Esophagus squamous epithelium (tissue), 5 donors: ENCODE data around the gene TRAP1. TPM values are rescaled to one million over a fixed set of nuclear protein-coding genes. Genes with fewer than 3 reads are reported as not detected.

Experiments
- DNase-seq: peaks from one replicate; lab custom pipeline; 2025; lab: John Stamatoyannopoulos, UW
- H3K27ac ChIP-seq, 4 donors: fragments of 200-600 bp; sonication (generic); one replicate each; pipeline ENCODE4 v1.5.1; 2016 to 2019; ENCODE audit warnings: mild to moderate bottlenecking in 1 of 4
- H3K27me3 ChIP-seq, 4 donors: fragments of 200-600 bp; sonication (generic); 1 replicate in 3 of 4; 2 replicates in 1 of 4; pipeline versions ENCODE4 v1.5.1 to v1.6.0; 2017 to 2021; ENCODE audit warnings: antibody characterized with exemption in 1 of 4
- H3K36me3 ChIP-seq, 3 donors: fragments of 200-600 bp; sonication (generic); one replicate each; pipeline ENCODE4 v1.5.1; 2016 to 2019
- H3K4me1 ChIP-seq, 3 donors: fragments of 200-600 bp; sonication (generic); one replicate each; pipeline ENCODE4 v1.5.1; 2017 to 2019
- H3K4me3 ChIP-seq, 4 donors: fragments of 200-600 bp; sonication (generic); 1 replicate in 3 of 4; 2 replicates in 1 of 4; pipeline ENCODE4 v1.5.1; 2016 to 2019; ENCODE audit warnings: mild to moderate bottlenecking in 2 of 4, moderate library complexity in 1 of 4
- H3K9me3 ChIP-seq, 3 donors: fragments of 200-600 bp; sonication (generic); one replicate each; pipeline ENCODE4 v1.5.1; 2016 to 2019
- CTCF ChIP-seq, 6 experiments: fragments of 450-650 bp in 4 of 6; fragments of 200-600 bp in 2 of 6; sonication (generic) in 2 of 6; IDR thresholded peaks; one replicate each; pipeline ENCODE4 v1.5.1; 2016 to 2019; ENCODE audit warnings: antibody characterized with exemption in 6 of 6, mild to moderate bottlenecking in 4 of 6, moderate library complexity in 4 of 6
- POLR2A ChIP-seq, 4 donors: fragments of 450-650 bp; IDR thresholded peaks; one replicate each; pipeline ENCODE4 v1.6.1; 2017; ENCODE audit warnings: antibody characterized with exemption in 4 of 4, mild to moderate bottlenecking in 4 of 4, moderate library complexity in 3 of 4
- WGBS, 2 donors: methylation state at CpG; one replicate each; pipeline ENCODE4 v1.1.5; 2018; 5-methylcytosine and 5-hydroxymethylcytosine counted together
- intact Hi-C: fragments of 100-400 bp; cut with DNase I; formaldehyde crosslinking; loops from one replicate; pipeline ENCODE4 v1.15.0; 2022
- total RNA-seq, 4 donors: library from RNA; depleted of rRNA; stranded (reverse); fragments of >200 nt; gene quantifications; one replicate each; pipeline ENCODE4 v1.1.0, GENCODE V29; 2016
- donor health status: DM: yes; HTN: yes; CAD: no.

TRAP1 gene
- 100 to 1,000 TPM in 2 of 4 donors, 10 to 100 TPM in 2; 76.5 to 121 (median 97.6) TPM for total RNA-seq

DNA sequence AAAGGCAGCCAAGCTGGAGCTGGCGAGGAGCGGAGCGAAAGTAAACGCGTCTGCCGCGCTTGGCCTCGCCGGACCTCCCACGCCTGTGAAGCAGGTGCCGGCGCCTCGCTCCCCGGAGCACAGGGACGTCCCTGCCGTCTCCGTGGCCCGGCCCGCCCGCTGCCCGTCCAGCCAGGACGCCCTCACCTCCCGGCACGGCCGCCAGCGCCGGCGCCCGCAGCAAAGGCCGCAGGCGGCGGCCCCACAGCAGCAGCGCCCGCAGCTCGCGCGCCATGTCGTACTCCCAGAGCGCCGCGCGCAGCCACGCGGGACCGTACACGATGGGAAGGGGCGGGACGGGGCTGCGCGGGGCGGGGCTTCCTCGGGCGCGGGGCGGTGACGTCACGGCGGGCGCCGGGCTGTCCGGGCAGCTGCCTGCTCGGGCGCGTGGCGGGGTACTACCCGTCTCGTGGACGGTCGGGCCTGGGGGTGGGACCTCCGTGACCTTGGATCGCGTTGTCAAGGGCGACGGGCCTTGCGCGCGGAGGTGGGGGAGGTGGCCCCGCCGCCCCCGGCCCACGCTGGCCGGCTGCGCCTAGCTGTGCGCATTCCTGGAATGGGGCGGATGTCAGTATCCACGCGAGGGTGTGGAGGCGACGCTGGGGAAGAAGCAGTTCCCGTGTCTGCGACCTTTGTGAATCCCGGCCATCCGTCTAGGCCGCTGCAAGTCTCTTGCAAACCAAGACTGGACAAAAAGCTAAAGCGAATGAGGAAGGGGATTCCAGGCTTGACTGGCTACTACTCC, at the start of gene TRAP1:
TRAP1 (minus strand) TSS at position 290 of the 784 bp plus-strand sequence; CDS start at position 274, 16 bp downstream.
- Histone ChIP-seq H3K27me3 (no peaks in the 10 kb centered on the region), H3K4me3 (peak within 1 kb of the TSS; percentile 81 to 98 (median 95)), H3K27ac (peak within 1 kb of the TSS; percentile 86 to 95 (median 93)), H3K36me3 (peaks cover 0 to 11% (median 0%) of the 10 kb centered on the region in 3 donors), H3K4me1 (peaks cover 5 to 52% (median 6%) of the 10 kb centered on the region in 3 donors), H3K9me3 (no peaks in the 10 kb centered on the region)
- TF ChIP-seq POLR2A (IDR thresholded peaks at IDR 0.05) = peak in 3 of 4 donors; percentile 74 to 89 (median 76)
- peak in 1 of 6 experiments; percentile 9 for TF ChIP-seq CTCF (IDR thresholded peaks at IDR 0.05)
- intact Hi-C loops = no loop called here
- peak; percentile 47 for DNase-seq
- WGBS, 2 donors = 2 to 6% methylated on average over 6 of the region's 95 CpGs

DNA sequence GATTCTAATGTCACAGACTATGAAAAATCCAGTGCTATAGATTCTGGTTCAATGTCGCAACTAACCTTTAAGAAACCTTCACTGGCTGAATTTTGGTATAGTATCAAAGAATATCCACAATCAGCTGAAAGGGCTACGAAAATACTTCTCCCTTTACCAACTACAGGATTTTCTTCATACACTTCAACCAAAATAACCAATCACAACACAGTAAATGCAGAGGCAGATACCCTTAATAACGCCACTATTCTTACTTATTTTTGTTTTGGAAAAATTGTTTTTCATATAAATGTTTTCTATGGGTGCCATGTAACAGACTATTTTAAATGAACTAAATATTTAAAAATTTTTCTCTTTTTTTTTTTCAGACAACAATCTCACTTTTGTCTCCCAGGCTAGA, 48.9 kb upstream of the TRAP1 start:
- intact Hi-C loops = no loop called here
- no peak for DNase-seq
- Histone ChIP-seq H3K9me3 (no peaks in the 10 kb centered on the region), H3K4me3 (no peak overlapping the region), H3K36me3 (peaks cover 23 to 100% (median 73%) of the 10 kb centered on the region in 3 donors), H3K4me1 (peaks cover 0 to 8% (median 0%) of the 10 kb centered on the region in 3 donors), H3K27me3 (no peaks in the 10 kb centered on the region), H3K27ac (no peak overlapping the region)
- 94 to 95% methylated on average over 3 of the region's 3 CpGs for WGBS, 2 donors
- TF ChIP-seq CTCF (IDR thresholded peaks at IDR 0.05) = no peak
- no peak for TF ChIP-seq POLR2A (IDR thresholded peaks at IDR 0.05)

DNA sequence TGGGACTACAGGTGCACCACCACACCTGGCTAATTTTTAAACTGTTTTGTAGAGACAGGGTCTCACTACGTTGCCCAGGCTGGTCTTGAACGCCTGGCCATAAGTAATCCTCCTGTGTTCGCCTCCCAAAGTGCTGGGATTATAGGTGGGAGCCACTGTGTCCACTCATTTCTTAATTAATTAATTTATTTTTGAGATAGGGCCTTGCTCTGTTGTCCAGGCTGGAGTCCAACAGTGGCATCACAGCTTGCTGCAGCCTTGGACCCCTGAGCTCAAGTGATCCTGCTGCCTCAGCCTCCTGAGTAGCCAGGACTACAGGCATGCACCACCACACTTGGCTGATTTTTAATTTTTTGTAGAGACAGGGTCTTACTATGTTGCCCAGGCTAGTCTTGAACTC, 47.1 kb upstream of the TRAP1 start:
- Histone ChIP-seq H3K27me3 (no peaks in the 10 kb centered on the region), H3K9me3 (no peaks in the 10 kb centered on the region), H3K4me1 (peaks cover 0 to 8% (median 0%) of the 10 kb centered on the region in 3 donors), H3K36me3 (peaks cover 13 to 100% (median 58%) of the 10 kb centered on the region in 3 donors), H3K4me3 (no peak overlapping the region), H3K27ac (no peak overlapping the region)
- TF ChIP-seq CTCF (IDR thresholded peaks at IDR 0.05) (no peak), POLR2A (IDR thresholded peaks at IDR 0.05) (no peak)
- DNase-seq = no peak
- intact Hi-C loops = no loop called here
- 94 to 100% methylated on average over 3 of the region's 3 CpGs for WGBS, 2 donors

DNA sequence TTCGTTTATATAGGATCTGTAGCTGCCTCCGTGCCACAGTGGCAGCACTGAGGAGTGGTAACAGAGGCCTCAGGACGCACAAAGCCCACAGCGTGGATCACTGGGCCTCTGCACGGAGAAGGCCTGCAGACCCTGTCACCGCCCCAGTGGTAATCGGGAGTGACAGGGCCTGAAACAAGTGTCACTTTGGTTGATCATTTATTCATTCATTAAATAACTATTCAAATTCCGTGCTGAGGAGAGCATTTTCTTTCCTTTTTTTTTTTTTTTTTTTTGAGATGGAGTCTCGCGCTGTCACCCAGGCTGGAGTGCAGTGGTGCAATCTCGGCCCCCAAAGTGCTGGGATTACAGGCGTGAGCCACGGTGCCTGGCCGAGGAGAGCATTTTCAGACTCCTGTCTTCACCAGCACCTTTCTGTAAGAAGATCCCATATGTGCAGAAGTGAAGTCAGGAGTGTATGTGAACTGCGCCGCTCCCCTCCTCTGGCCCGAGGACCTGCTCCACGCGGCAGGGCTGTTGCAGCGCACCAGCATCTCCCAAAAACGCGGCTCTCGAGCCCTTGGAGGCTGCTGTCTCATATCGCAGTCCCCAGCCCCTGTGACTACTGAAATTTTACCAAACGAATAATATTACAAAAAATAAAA, 44.9 kb upstream of the TRAP1 start:
- Histone ChIP-seq H3K9me3 (no peaks in the 10 kb centered on the region), H3K27me3 (no peaks in the 10 kb centered on the region), H3K4me1 (peaks cover 0 to 8% (median 0%) of the 10 kb centered on the region in 3 donors), H3K27ac (no peak overlapping the region), H3K4me3 (no peak overlapping the region), H3K36me3 (peaks cover 13 to 100% (median 45%) of the 10 kb centered on the region in 3 donors)
- 88% methylated on average over 14 to 24 of the region's 25 CpGs for WGBS, 2 donors
- DNase-seq = no peak
- TF ChIP-seq POLR2A (IDR thresholded peaks at IDR 0.05) (no peak), CTCF (IDR thresholded peaks at IDR 0.05) (no peak)
- intact Hi-C loops = no loop called here
